OCI-LY7 (cell line): ENCODE results near the gene PGPEP1. TPM values are rescaled to one million over a fixed set of nuclear protein-coding genes. Genes with fewer than 3 reads are reported as not detected.

Experiments
- BruUV-seq: library from RNA; stranded (reverse); fragments of 400-500 nt; replicated peaks from 2 replicates; lab custom pipeline; 2021; lab: Mats Ljungman, UMichigan
- CTCF ChIA-PET: fragments of 300-600 bp; sonication (Branson Sonifier 250); formaldehyde crosslinking; loops from one replicate; lab custom pipeline; 2022; ENCODE audit warnings: antibody characterized with exemption; ENCODE audit not compliant: unreplicated experiment; lab: Charles Lee
- POLR2A ChIA-PET: fragments of 300-600 bp; sonication (Branson Sonifier 250); formaldehyde crosslinking; loops from one replicate; lab custom pipeline; 2022; ENCODE audit warnings: antibody characterized with exemption; lab: Charles Lee
- DNase-seq: peaks from one replicate; pipeline ENCODE4 v3.0.0-alpha.2; 2015; ENCODE audit warnings: low spot score
- H2AFZ ChIP-seq: fragments of 200-600 bp; sonication (generic), shearing (Covaris generic); 2 replicates; pipeline ENCODE4 v1.6.1; 2014; ENCODE audit warnings: mild to moderate bottlenecking, antibody characterized with exemption, low read length, moderate library complexity
- H3K27ac ChIP-seq: fragments of 200-600 bp; sonication (generic); 2 replicates; pipeline ENCODE4 v1.5.1; 2014; ENCODE audit warnings: mixed run types, low read depth, mild to moderate bottlenecking, moderate library complexity, low read length, inconsistent platforms; ENCODE audit not compliant: poor library complexity, severe bottlenecking
- H3K36me3 ChIP-seq: fragments of 200-600 bp; sonication (generic); 2 replicates; pipeline ENCODE4 v1.6.1; 2014; ENCODE audit warnings: mild to moderate bottlenecking, antibody characterized with exemption, low read length, moderate library complexity, mixed read lengths; ENCODE audit not compliant: insufficient read depth
- H3K4me1 ChIP-seq: fragments of 200-600 bp; sonication (generic); 2 replicates; pipeline ENCODE4 v1.5.1; 2014; ENCODE audit warnings: mild to moderate bottlenecking, low read length; ENCODE audit not compliant: insufficient read depth, poor library complexity, severe bottlenecking
- H3K4me2 ChIP-seq: fragments of 200-600 bp; sonication (generic); 2 replicates; pipeline ENCODE4 v1.6.1; 2014; ENCODE audit warnings: mild to moderate bottlenecking, low read length
- H3K4me3 ChIP-seq: fragments of 200-600 bp; sonication (generic); 2 replicates; pipeline ENCODE4 v1.5.1; 2014; ENCODE audit warnings: mild to moderate bottlenecking, low read depth, low read length; ENCODE audit not compliant: poor library complexity, severe bottlenecking
- H3K79me2 ChIP-seq: fragments of 200-600 bp; sonication (generic); 2 replicates; pipeline ENCODE4 v1.6.1; 2016; ENCODE audit warnings: low read depth, mild to moderate bottlenecking, low read length, moderate library complexity, mixed read lengths; ENCODE audit not compliant: insufficient read depth
- H3K9me2 ChIP-seq: fragments of 200-600 bp; sonication (generic); 2 replicates; pipeline ENCODE4 v1.6.1; 2016; ENCODE audit warnings: mild to moderate bottlenecking, low read length, mixed read lengths; ENCODE audit not compliant: insufficient read depth
- H3K9me3 ChIP-seq: fragments of 200-600 bp; sonication (generic); 2 replicates; pipeline ENCODE4 v1.6.1; 2014; ENCODE audit warnings: mild to moderate bottlenecking, mixed run types, low read length, mixed read lengths
- H4K20me1 ChIP-seq: fragments of 200-600 bp; sonication (generic); 2 replicates; pipeline ENCODE4 v1.6.1; 2014; ENCODE audit warnings: mild to moderate bottlenecking, antibody characterized with exemption, low read length, moderate library complexity, mixed read lengths; ENCODE audit not compliant: insufficient read depth
- CTCF ChIP-seq: fragments of 200-600 bp; sonication (generic); conservative IDR thresholded peaks from 2 replicates; pipeline ENCODE4 v1.5.1; 2014; ENCODE audit warnings: mild to moderate bottlenecking, antibody characterized with exemption, low read length, moderate library complexity, mixed read lengths
- EZH2phosphoT487 ChIP-seq: fragments of 200-600 bp; sonication (generic); IDR thresholded peaks from 2 replicates; pipeline ENCODE4 v1.6.1; 2018; ENCODE audit warnings: low read depth, borderline replicate concordance, mild to moderate bottlenecking, mixed run types, antibody characterized with exemption, low read length, moderate library complexity, mixed read lengths
- intact Hi-C: fragments of 100-400 bp; cut with micrococcal nuclease; formaldehyde crosslinking; loops from one replicate; pipeline ENCODE4 v1.10.0; 2022; ENCODE audit not compliant: unreplicated experiment
- total RNA-seq, 2 experiments: library from RNA; depleted of rRNA in 1 of 2; stranded (reverse); fragments of >200 nt in 1 of 2; shearing (Covaris generic) in 1 of 2; gene quantifications; 2 replicates each; pipeline ENCODE4 v1.2.3, GENCODE V29; 2014 to 2022

Gene PGPEP1
- total RNA-seq, 2 experiments from 2014 or later = 15.2 to 44.1 TPM

- POLR2A ChIA-PET = no interaction called here
- intact Hi-C loops = no loop called here
- no peak for DNase-seq
Measured at GRCh38 chr19:18310118-18310909, 30.1 kb upstream of the PGPEP1 start.

GRCh38 chr19:18310966-18311365 lies 29.4 kb upstream of the PGPEP1 start:
- CTCF ChIA-PET = no interaction called here
- H3K79me2 ChIP-seq = no peaks in the 10 kb centered on the region
- no TSS peak for BruUV-seq
- POLR2A ChIA-PET = no interaction called here
- intact Hi-C loops = no loop called here
- H3K27ac ChIP-seq = no peak overlapping the region
- no peaks in the 10 kb centered on the region for H4K20me1 ChIP-seq
- no peaks in the 10 kb centered on the region for H3K9me3 ChIP-seq
- peaks cover 21% of the 10 kb centered on the region for H3K4me1 ChIP-seq
- H3K9me2 ChIP-seq = no peaks in the 10 kb centered on the region
- H3K36me3 ChIP-seq = peaks cover 97% of the 10 kb centered on the region
- TF ChIP-seq EZH2phosphoT487 (no peak), CTCF (no peak)
- H3K4me3 ChIP-seq = no peak overlapping the region
- H2AFZ ChIP-seq = no peak overlapping the region
- no peak overlapping the region for H3K4me2 ChIP-seq
- no peak for DNase-seq

More at GRCh38 chr19:18310118-18310909, 30.1 kb upstream of the PGPEP1 start:
- Histone ChIP-seq H3K9me2 (no peaks in the 10 kb centered on the region), H3K4me2 (no peak overlapping the region), H3K4me1 (peaks cover 27% of the 10 kb centered on the region), H3K36me3 (peaks cover 92% of the 10 kb centered on the region), H4K20me1 (no peaks in the 10 kb centered on the region), H2AFZ (no peak overlapping the region), H3K9me3 (no peaks in the 10 kb centered on the region), H3K79me2 (no peaks in the 10 kb centered on the region), H3K4me3 (no peak overlapping the region), H3K27ac (no peak overlapping the region)
- no TSS peak for BruUV-seq
- TF ChIP-seq EZH2phosphoT487 = no peak
- no peak for TF ChIP-seq CTCF
- CTCF ChIA-PET = interaction anchor here (0.6 kb wide), 1 partner anchor 10 kb away, joined by 8 read pairs; no protein-coding TSS in a partner anchor

- TF ChIP-seq EZH2phosphoT487 = no peak
- no peak for TF ChIP-seq CTCF
- H3K36me3 ChIP-seq = peaks cover 91% of the 10 kb centered on the region
- H4K20me1 ChIP-seq = no peaks in the 10 kb centered on the region
- no peak overlapping the region for H3K4me2 ChIP-seq
- ChIA-PET CTCF (no interaction called here), POLR2A (no interaction called here)
- H3K9me2 ChIP-seq = no peaks in the 10 kb centered on the region
- intact Hi-C loops = no loop called here
- no TSS peak for BruUV-seq
- H3K79me2 ChIP-seq = no peaks in the 10 kb centered on the region
- H3K27ac ChIP-seq = no peak overlapping the region
- H3K4me1 ChIP-seq = peaks cover 21% of the 10 kb centered on the region
- no peaks in the 10 kb centered on the region for H3K9me3 ChIP-seq
- no peak overlapping the region for H3K4me3 ChIP-seq
- no peak for DNase-seq
- H2AFZ ChIP-seq = no peak overlapping the region
Measured at GRCh38 chr19:18311502-18312091, 28.8 kb upstream of the PGPEP1 start.
